ENCODE measurements around the gene DYNC1H1.

Gene DYNC1H1

GRCh38 chr14:101962503-101962874 lies 1.9 kb upstream of the DYNC1H1 start:
- DNase-seq (ENCODE audit: low read depth) = peak; percentile 87
- no peak overlapping the region for H3K4me3 ChIP-seq (replicated peaks; ENCODE audit: low read depth, low read length)
- TF ChIP-seq, protein P1, sequence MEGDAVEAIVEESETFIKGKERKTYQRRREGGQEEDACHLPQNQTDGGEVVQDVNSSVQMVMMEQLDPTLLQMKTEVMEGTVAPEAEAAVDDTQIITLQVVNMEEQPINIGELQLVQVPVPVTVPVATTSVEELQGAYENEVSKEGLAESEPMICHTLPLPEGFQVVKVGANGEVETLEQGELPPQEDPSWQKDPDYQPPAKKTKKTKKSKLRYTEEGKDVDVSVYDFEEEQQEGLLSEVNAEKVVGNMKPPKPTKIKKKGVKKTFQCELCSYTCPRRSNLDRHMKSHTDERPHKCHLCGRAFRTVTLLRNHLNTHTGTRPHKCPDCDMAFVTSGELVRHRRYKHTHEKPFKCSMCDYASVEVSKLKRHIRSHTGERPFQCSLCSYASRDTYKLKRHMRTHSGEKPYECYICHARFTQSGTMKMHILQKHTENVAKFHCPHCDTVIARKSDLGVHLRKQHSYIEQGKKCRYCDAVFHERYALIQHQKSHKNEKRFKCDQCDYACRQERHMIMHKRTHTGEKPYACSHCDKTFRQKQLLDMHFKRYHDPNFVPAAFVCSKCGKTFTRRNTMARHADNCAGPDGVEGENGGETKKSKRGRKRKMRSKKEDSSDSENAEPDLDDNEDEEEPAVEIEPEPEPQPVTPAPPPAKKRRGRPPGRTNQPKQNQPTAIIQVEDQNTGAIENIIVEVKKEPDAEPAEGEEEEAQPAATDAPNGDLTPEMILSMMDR (IDR thresholded peaks at IDR 0.05; ENCODE audit: low read length, missing control alignments) = no peak

DNA sequence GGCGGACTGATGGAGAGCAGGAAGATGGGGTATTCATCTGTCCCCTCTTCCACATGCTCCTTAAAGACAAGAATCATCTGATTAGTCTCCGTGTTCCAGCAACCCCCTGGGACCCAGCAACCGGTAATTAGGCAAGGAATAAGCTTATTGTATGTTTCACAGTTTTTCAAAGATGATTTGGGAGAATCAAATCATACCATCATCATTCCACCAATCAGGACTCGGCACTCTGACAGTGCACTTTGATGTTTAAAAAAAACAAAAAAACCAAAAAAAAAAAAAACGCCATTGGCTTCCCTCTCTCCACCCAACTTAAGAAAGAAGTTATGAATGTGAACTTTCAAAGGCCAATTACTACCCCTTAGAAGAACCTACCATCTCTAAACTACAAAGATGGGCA lies 1.3 kb upstream of the DYNC1H1 start:
- no peak overlapping the region for H3K4me3 ChIP-seq (replicated peaks; ENCODE audit: low read depth, low read length)
- DNase-seq (ENCODE audit: low read depth) = no peak
- TF ChIP-seq, protein P1 (IDR thresholded peaks at IDR 0.05; ENCODE audit: low read length, missing control alignments) = no peak

GRCh38 chr14:101963656-101964296 lies 597 bp upstream of the DYNC1H1 start:
- TF ChIP-seq, protein P1 (IDR thresholded peaks at IDR 0.05; ENCODE audit: low read length, missing control alignments) = no peak
- no peak for DNase-seq (ENCODE audit: low read depth)
- no peak overlapping the region for H3K4me3 ChIP-seq (replicated peaks; ENCODE audit: low read depth, low read length)

DNA sequence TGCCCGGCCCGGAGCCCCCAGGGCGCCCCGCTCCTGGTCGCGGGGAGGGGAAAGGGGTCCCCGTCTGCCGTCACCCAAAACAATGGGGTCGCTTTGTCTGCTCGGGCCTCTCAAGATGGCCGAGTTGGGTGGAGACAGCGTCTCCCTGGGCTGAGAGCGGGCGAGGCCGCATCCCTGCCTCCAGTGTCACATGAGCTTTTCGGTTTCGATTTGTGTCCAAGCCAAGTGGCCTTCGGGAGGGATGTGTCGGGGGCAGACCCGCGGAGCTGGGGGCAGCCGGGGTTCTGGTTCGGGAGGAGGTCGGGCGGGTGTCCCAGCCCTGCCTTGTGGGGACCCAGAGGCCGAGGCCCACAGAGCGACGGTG lies 790 bp downstream of the DYNC1H1 start:
- H3K4me3 ChIP-seq (replicated peaks; ENCODE audit: low read depth, low read length) = peak overlapping the region; percentile 92
- TF ChIP-seq, protein P1 (IDR thresholded peaks at IDR 0.05; ENCODE audit: low read length, missing control alignments) = no peak
- DNase-seq (ENCODE audit: low read depth) = peak; percentile 61

- H3K4me3 ChIP-seq (replicated peaks; ENCODE audit: low read depth, low read length) = peak overlapping the region; percentile 92
- TF ChIP-seq, protein P1 (IDR thresholded peaks at IDR 0.05; ENCODE audit: low read length, missing control alignments) = no peak
- no peak for DNase-seq (ENCODE audit: low read depth)
Measured at GRCh38 chr14:101965770-101966722, 1.7 kb downstream of the DYNC1H1 start.

DNA sequence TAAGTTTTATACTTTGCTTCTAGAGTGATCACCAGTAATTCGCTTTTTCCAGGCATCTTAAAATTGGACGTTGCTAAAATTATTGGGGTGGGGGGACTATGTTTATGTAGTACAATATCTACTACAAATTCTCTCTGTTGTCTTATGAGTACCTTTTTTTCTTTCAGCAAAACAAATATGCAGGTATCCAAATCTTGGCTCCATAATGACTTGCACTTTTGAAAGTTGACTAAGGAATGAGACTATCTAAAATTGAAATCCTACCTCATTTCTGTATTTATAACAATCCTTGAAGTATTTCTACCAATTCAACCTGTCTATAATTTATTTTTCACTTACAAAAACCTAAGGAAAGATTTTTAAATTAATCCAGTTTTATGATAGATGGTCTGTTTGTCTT lies 2.4 kb downstream of the DYNC1H1 start:
- no peak for DNase-seq (ENCODE audit: low read depth)
- peak overlapping the region; percentile 92 for H3K4me3 ChIP-seq (replicated peaks; ENCODE audit: low read depth, low read length)
- TF ChIP-seq, protein P1 (IDR thresholded peaks at IDR 0.05; ENCODE audit: low read length, missing control alignments) = no peak

All from fibroblast of pulmonary artery (primary cell).